Forelimb muscle (tissue), 1 donor: ENCODE measurements around the gene UBA3. TPM values are rescaled to one million over a fixed set of nuclear protein-coding genes. Genes with fewer than 3 reads are reported as not detected.

Experiments used
- DNase-seq: peaks from one replicate; pipeline ENCODE4 v3.0.0-alpha.2; 2013; ENCODE audit warnings: low read depth
- polyA plus RNA-seq: library from polyadenylated mRNA; unstranded; fragments of 120-200 nt; gene quantifications from one replicate; pipeline ENCODE4 v1.2.1, GENCODE V29; 2013; ENCODE audit not compliant: insufficient read length

UBA3 gene
- polyA plus RNA-seq, 1 donor = 47.6 TPM

DNA sequence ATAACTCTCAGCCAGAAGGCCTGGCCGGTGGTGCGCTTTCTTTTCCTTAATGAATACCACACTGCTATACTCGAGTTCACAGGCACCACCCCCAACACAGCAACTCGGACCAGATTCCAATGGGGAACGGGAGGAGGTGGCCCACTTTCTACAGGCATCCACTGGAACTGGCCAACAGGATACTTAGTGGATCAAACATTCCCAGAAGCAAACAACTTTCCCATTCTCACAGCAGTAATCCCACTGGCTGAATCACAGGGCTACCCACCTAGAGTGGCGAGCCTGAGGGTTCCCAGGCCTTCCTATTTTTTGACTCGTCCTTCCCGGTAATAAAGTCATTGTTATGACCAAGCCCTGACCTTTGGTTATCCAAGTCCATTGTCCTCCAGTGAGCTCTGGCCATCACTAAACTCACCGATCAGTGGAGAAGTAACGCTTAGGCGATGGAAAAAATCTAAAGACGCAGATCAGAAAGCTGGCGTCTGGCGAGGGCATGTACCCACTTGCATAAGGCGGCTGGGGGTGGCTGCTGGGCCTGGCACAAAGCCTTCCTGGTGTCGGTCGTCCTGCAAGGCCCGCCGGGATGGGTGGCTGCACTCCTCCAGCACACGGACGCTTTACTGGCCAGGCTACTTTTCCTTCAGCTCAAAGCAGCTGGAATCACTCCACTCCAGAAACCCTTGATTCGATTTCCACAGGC, 67.9 kb downstream of the UBA3 start:
- no peak for DNase-seq

- no peak for DNase-seq
Measured at GRCh38 chr3:69011096-69011730, 69.0 kb downstream of the UBA3 start.

GRCh38 chr3:69009559-69010410, 70.4 kb downstream of the UBA3 start:
- DNase-seq = no peak

- no peak for DNase-seq
Measured at GRCh38 chr3:69008980-69009379, 71.2 kb downstream of the UBA3 start.

DNA sequence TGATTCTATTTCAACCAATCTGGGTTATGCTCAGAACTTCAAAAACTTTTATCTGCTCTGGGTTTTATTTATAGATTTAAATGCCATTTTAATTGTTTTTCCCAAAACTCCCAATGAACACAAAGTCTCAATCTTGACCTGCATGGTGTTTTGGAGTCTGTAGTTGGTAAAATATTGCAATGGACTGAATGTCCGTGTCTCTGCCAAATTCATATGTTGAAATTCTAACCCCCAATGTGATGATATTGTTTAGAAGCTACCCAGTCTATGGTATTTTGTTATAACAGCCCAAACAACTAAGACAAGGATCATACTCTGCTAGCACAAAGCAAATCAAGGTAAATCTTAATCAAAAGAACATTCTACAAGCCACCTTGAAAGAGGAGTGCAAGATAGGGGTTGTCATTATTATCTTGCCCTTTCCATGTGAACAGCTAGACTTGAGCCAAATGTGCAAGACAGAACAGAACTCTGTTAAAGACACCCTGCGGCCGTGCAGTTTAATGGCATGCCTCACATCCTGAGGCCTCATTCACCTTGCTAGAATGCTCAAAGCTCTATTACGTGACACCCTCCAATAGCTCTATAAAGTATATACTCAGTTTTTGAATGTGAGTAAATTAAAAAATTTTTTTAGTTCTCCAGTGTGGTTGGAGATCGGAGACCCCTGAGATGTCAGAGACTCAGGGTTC, 74.2 kb downstream of the UBA3 start:
- DNase-seq = no peak

- no peak for DNase-seq
Measured at GRCh38 chr3:69005071-69005790, 74.9 kb downstream of the UBA3 start.

Other genes starting within 250 kb of the UBA3 start
- 0.95 TPM for gene TAFA4, start 147.8 kb downstream of the UBA3 start, polyA plus RNA-seq
- 19.3 TPM for gene EOGT, start 66.7 kb downstream of the UBA3 start, polyA plus RNA-seq
- 24.9 TPM for gene TMF1, start 28.0 kb downstream of the UBA3 start, polyA plus RNA-seq
- gene ARL6IP5, start 4.6 kb upstream of the UBA3 start, polyA plus RNA-seq = 121 TPM
- 182 TPM for gene LMOD3, start 42.2 kb upstream of the UBA3 start, polyA plus RNA-seq